Measurements from ENCODE around the gene ATL1. TPM values are rescaled to one million over a fixed set of nuclear protein-coding genes. Genes with fewer than 3 reads are reported as not detected.

Gene ATL1
- total RNA-seq, 1 experiment from 2014 or later: 1.5 TPM

- no peak for TF ChIP-seq SIN3A (IDR thresholded peaks at IDR 0.05; ENCODE audit: borderline replicate concordance, insufficient read depth, low read depth, low read length)
- no peak for TF ChIP-seq REST (IDR thresholded peaks at IDR 0.05; ENCODE audit: insufficient read depth in 1 of 2, low read depth in 2 of 2, low read length in 1 of 2)
- TF ChIP-seq POLR2AphosphoS5 (IDR thresholded peaks at IDR 0.05; ENCODE audit: low read depth, low read length): no peak
- no peak for TF ChIP-seq CTCF (IDR thresholded peaks at IDR 0.05)
- TF ChIP-seq TCF7L2 (IDR thresholded peaks at IDR 0.05; ENCODE audit: low read depth, low read length): no peak
- ATAC-seq: no peak
- POLR2A ChIA-PET: no interaction called here
These were observed 97.8 kb downstream of the ATL1 start for GRCh38 chr14:50657753-50658152.

GRCh38 chr14:50658203-50658602, 98.3 kb downstream of the ATL1 start:
- ChIA-PET POLR2A (interaction anchor here (0.6 kb wide), 1 partner anchor 79 kb away, joined by 16 read pairs; no protein-coding TSS in a partner anchor), CTCF (no interaction called here)
- in situ Hi-C loops (cut with HindIII; ENCODE audit: low pct_unique_long_range_greater_than_20kb, low sequenced_read_pairs) (no loop called here), intact Hi-C loops (cut with micrococcal nuclease; ENCODE audit: unreplicated experiment) (no loop called here)
- no TSS peak for BruUV-seq (replicated peaks)
- TF ChIP-seq CTCF (IDR thresholded peaks at IDR 0.05): no peak
- TF ChIP-seq REST (IDR thresholded peaks at IDR 0.05; ENCODE audit: insufficient read depth in 1 of 2, low read depth in 2 of 2, low read length in 1 of 2): no peak
- no peak for TF ChIP-seq SIN3A (IDR thresholded peaks at IDR 0.05; ENCODE audit: borderline replicate concordance, insufficient read depth, low read depth, low read length)
- no peak for TF ChIP-seq TCF7L2 (IDR thresholded peaks at IDR 0.05; ENCODE audit: low read depth, low read length)
- no peak for TF ChIP-seq POLR2AphosphoS5 (IDR thresholded peaks at IDR 0.05; ENCODE audit: low read depth, low read length)
- ATAC-seq (no peak), DNase-seq (ENCODE audit: low read depth, low spot score) (no peak)
- H3K9me3 ChIP-seq (ENCODE audit: control insufficient read depth, insufficient read depth, low read depth, low read length): no peaks in the 10 kb centered on the region
- H3K4me3 ChIP-seq (ENCODE audit: low read depth in 2 of 2, low read length in 2 of 2): no peak overlapping the region
- H3K27ac ChIP-seq (ENCODE audit: low read length): no peak overlapping the region
- peaks cover 4% of the 10 kb centered on the region; the same call in 1 of the 2 replicates for H3K4me1 ChIP-seq (ENCODE audit: control insufficient read depth, insufficient read depth, low read length)
- no peaks in the 10 kb centered on the region for H3K27me3 ChIP-seq (ENCODE audit: control insufficient read depth, insufficient read depth, low read length)
- H3K36me3 ChIP-seq (ENCODE audit: control insufficient read depth, insufficient read depth, low read length): no peaks in the 10 kb centered on the region

More at GRCh38 chr14:50657753-50658152, 97.8 kb downstream of the ATL1 start:
- H3K36me3 ChIP-seq (ENCODE audit: control insufficient read depth, insufficient read depth, low read length): no peaks in the 10 kb centered on the region
- in situ Hi-C loops (cut with HindIII; ENCODE audit: low pct_unique_long_range_greater_than_20kb, low sequenced_read_pairs): no loop called here
- intact Hi-C loops (cut with micrococcal nuclease; ENCODE audit: unreplicated experiment): no loop called here
- no peak overlapping the region for H3K27ac ChIP-seq (ENCODE audit: low read length)
- DNase-seq (ENCODE audit: low read depth, low spot score): no peak
- BruUV-seq (replicated peaks): no TSS peak
- peaks cover 4% of the 10 kb centered on the region; the same call in 1 of the 2 replicates for H3K4me1 ChIP-seq (ENCODE audit: control insufficient read depth, insufficient read depth, low read length)
- no peaks in the 10 kb centered on the region for H3K27me3 ChIP-seq (ENCODE audit: control insufficient read depth, insufficient read depth, low read length)
- H3K4me3 ChIP-seq (ENCODE audit: low read depth in 2 of 2, low read length in 2 of 2): no peak overlapping the region
- CTCF ChIA-PET: no interaction called here
- no peaks in the 10 kb centered on the region for H3K9me3 ChIP-seq (ENCODE audit: control insufficient read depth, insufficient read depth, low read depth, low read length)

Data from Panc1 (cell line).